H1 (cell line): ENCODE results near the gene MAP3K13. TPM values are rescaled to one million over a fixed set of nuclear protein-coding genes. Genes with fewer than 3 reads are reported as not detected.

Experiments used
- CTCF ChIA-PET: fragments of 300-600 bp; sonication (Branson Sonifier 250); formaldehyde crosslinking; loops from one replicate; lab custom pipeline; 2021; ENCODE audit not compliant: partially characterized antibody; lab: Charles Lee
- POLR2A ChIA-PET: fragments of 300-600 bp; sonication (Branson Sonifier 250); formaldehyde crosslinking; loops from one replicate; lab custom pipeline; 2021; ENCODE audit warnings: inconsistent platforms; ENCODE audit not compliant: partially characterized antibody; lab: Charles Lee
- DNase-seq, 2 experiments: peaks; one replicate each; pipeline versions ENCODE4 v3.0.0 to v3.0.0-alpha.2; 2010 to 2022; ENCODE audit warnings: low spot score in 2 of 2, low read depth in 1 of 2, mixed read lengths in 1 of 2
- FAIRE-seq: peaks from 2 replicates; lab custom pipeline; 2011; peaks lifted over from hg19 to GRCh38; lab: Jason Lieb, UNC
- H2AFZ ChIP-seq: 2 replicates; pipeline ENCODE4 v1.8.1; 2012; ENCODE audit warnings: low read length, inconsistent platforms
- H2AK5ac ChIP-seq: 2 replicates; pipeline ENCODE4 v1.6.1; 2013; ENCODE audit warnings: low read depth, low read length
- H2BK120ac ChIP-seq: replicated peaks from 2 replicates; pipeline ENCODE3; 2013; ENCODE audit warnings: low read depth, low read length, inconsistent platforms
- H2BK12ac ChIP-seq: 2 replicates; pipeline ENCODE4 v1.6.1; 2013; ENCODE audit warnings: low read depth, low read length
- H2BK15ac ChIP-seq: 2 replicates; pipeline ENCODE4 v1.6.1; 2013; ENCODE audit warnings: low read length
- H2BK20ac ChIP-seq: 2 replicates; pipeline ENCODE4 v1.6.1; 2013; ENCODE audit warnings: low read length
- H2BK5ac ChIP-seq: 2 replicates; pipeline ENCODE4 v1.6.1; 2013; ENCODE audit warnings: low read depth, low read length
- H3K14ac ChIP-seq: 2 replicates; pipeline ENCODE4 v1.6.1; 2013; ENCODE audit warnings: inconsistent platforms; ENCODE audit not compliant: insufficient read length
- H3K18ac ChIP-seq: 2 replicates; pipeline ENCODE4 v1.6.1; 2013; ENCODE audit warnings: low read length; ENCODE audit errors: extremely low read depth
- H3K23ac ChIP-seq: 2 replicates; pipeline ENCODE4 v1.6.1; 2013; ENCODE audit warnings: inconsistent platforms; ENCODE audit not compliant: insufficient read length
- H3K23me2 ChIP-seq: 2 replicates; pipeline ENCODE4 v1.6.1; 2013; ENCODE audit warnings: low read depth, low read length
- H3K27ac ChIP-seq: 2 replicates; pipeline ENCODE4 v1.6.1; 2011; ENCODE audit warnings: low read depth, low read length, inconsistent platforms
- H3K27me3 ChIP-seq, 4 experiments: replicated peaks in 1 of 4; 1 replicate in 1 of 4; 2 replicates in 3 of 4; pipeline versions ENCODE4 v1.6.1 to v1.8.1; 2011 to 2013; ENCODE audit warnings: low read length in 3 of 4, mild to moderate bottlenecking in 3 of 4, inconsistent platforms in 2 of 4, mixed read lengths in 2 of 4, moderate library complexity in 1 of 4; ENCODE audit not compliant: control insufficient read depth in 3 of 4, insufficient read depth in 3 of 4; ENCODE audit errors: extremely low read depth in 1 of 4
- H3K36me3 ChIP-seq, 4 experiments: 2 replicates each; pipeline versions ENCODE4 v1.6.1 to v1.8.1; 2011 to 2013; ENCODE audit warnings: mild to moderate bottlenecking in 4 of 4, low read length in 3 of 4, moderate library complexity in 2 of 4, control low read depth in 1 of 4, inconsistent platforms in 1 of 4; ENCODE audit not compliant: insufficient read depth in 4 of 4, control insufficient read depth in 2 of 4
- H3K4ac ChIP-seq: replicated peaks from 2 replicates; pipeline ENCODE3; 2013; ENCODE audit warnings: low read length, low read depth, mixed read lengths, inconsistent platforms; ENCODE audit not compliant: insufficient read length
- H3K4me1 ChIP-seq, 4 experiments: replicated peaks in 1 of 4; 1 replicate in 1 of 4; 2 replicates in 3 of 4; pipeline versions ENCODE4 v1.6.1 to v1.8.1; 2011 to 2013; ENCODE audit warnings: low read length in 3 of 4, inconsistent platforms in 2 of 4, mixed read lengths in 1 of 4; ENCODE audit not compliant: insufficient read depth in 4 of 4, control insufficient read depth in 3 of 4
- H3K4me2 ChIP-seq, 2 experiments: 2 replicates each; pipeline versions ENCODE4 v1.6.1 to v1.8.1; 2011 to 2013; ENCODE audit warnings: low read depth in 2 of 2, low read length in 2 of 2, control low read depth in 1 of 2, inconsistent platforms in 1 of 2, mild to moderate bottlenecking in 1 of 2; ENCODE audit not compliant: insufficient read depth in 1 of 2
- H3K4me3 ChIP-seq, 4 experiments: fragments of 200-600, 300-600 bp in 1 of 4; sonication (generic), shearing (Covaris generic), sonication (Bioruptor Twin) in 1 of 4; 2 replicates each; pipeline versions ENCODE4 v1.5.1 to v1.8.1; 2011 to 2016; ENCODE audit warnings: low read length in 4 of 4, low read depth in 3 of 4, control low read depth in 2 of 4, inconsistent platforms in 2 of 4, mild to moderate bottlenecking in 2 of 4, mixed read lengths in 1 of 4, moderate library complexity in 1 of 4; ENCODE audit not compliant: insufficient read depth in 2 of 4; ENCODE audit errors: extremely low read depth in 1 of 4
- H3K56ac ChIP-seq: replicated peaks from 2 replicates; pipeline ENCODE3; 2013; ENCODE audit warnings: low read depth, mild to moderate bottlenecking, mixed read lengths, low read length, inconsistent platforms; ENCODE audit not compliant: insufficient read length
- H3K79me1 ChIP-seq: 2 replicates; pipeline ENCODE4 v1.6.1; 2013; ENCODE audit warnings: low read depth, low read length, control low read depth
- H3K79me2 ChIP-seq, 2 experiments: 2 replicates each; pipeline versions ENCODE4 v1.6.1 to v1.8.1; 2012 to 2013; ENCODE audit warnings: low read length in 2 of 2, mild to moderate bottlenecking in 2 of 2, inconsistent platforms in 1 of 2; ENCODE audit not compliant: insufficient read depth in 2 of 2, control insufficient read depth in 1 of 2
- H3K9ac ChIP-seq, 4 experiments: replicated peaks in 1 of 4; 1 replicate in 1 of 4; 2 replicates in 3 of 4; pipeline versions ENCODE4 v1.6.1 to v1.8.1; 2011 to 2013; ENCODE audit warnings: low read depth in 3 of 4, low read length in 3 of 4, control low read depth in 2 of 4, mild to moderate bottlenecking in 2 of 4, moderate library complexity in 2 of 4, inconsistent platforms in 1 of 4; ENCODE audit errors: extremely low read depth in 1 of 4
- H3K9me3 ChIP-seq, 2 experiments: 2 replicates each; pipeline versions ENCODE4 v1.6.1 to v1.8.1; 2012 to 2013; ENCODE audit warnings: mild to moderate bottlenecking in 2 of 2, moderate library complexity in 2 of 2, control low read depth in 1 of 2, inconsistent platforms in 1 of 2, low read depth in 1 of 2, low read length in 1 of 2, mixed read lengths in 1 of 2; ENCODE audit not compliant: insufficient read depth in 2 of 2
- H4K20me1 ChIP-seq, 2 experiments: replicated peaks in 1 of 2; 2 replicates each; pipeline versions ENCODE3 to v1.8.1; 2011 to 2013; ENCODE audit warnings: inconsistent platforms in 2 of 2, low read length in 2 of 2, mild to moderate bottlenecking in 1 of 2; ENCODE audit not compliant: insufficient read depth in 2 of 2, control insufficient read depth in 1 of 2
- H4K5ac ChIP-seq: 2 replicates; pipeline ENCODE4 v1.6.1; 2013; ENCODE audit warnings: low read length, low read depth, mixed read lengths, inconsistent platforms; ENCODE audit not compliant: insufficient read length
- H4K8ac ChIP-seq: 2 replicates; pipeline ENCODE4 v1.8.0; 2013; ENCODE audit warnings: mild to moderate bottlenecking, moderate library complexity, low read length, inconsistent platforms; ENCODE audit not compliant: insufficient read depth; ENCODE audit errors: extremely low read depth
- H4K91ac ChIP-seq: replicated peaks from 2 replicates; pipeline ENCODE3; 2013; ENCODE audit warnings: low read length, mixed read lengths, inconsistent platforms; ENCODE audit not compliant: insufficient read length
- ASH2L ChIP-seq: fragments of 200-600, 300-600 bp; sonication (generic); IDR thresholded peaks from one replicate; pipeline ENCODE4 v1.7.1; 2017; ENCODE audit warnings: low read length
- BACH1 ChIP-seq: IDR thresholded peaks from 2 replicates; pipeline ENCODE4 v1.6.1; 2012; ENCODE audit warnings: low read length, improper control_type of control experiment
- BRCA1 ChIP-seq: IDR thresholded peaks from 2 replicates; pipeline ENCODE4 v1.6.1; 2012; ENCODE audit warnings: low read depth, low read length, improper control_type of control experiment
- CHD1 ChIP-seq: IDR thresholded peaks from 2 replicates; pipeline ENCODE4 v1.6.1; 2012; ENCODE audit warnings: low read depth, low read length, improper control_type of control experiment
- CTBP2 ChIP-seq: IDR thresholded peaks from 2 replicates; pipeline ENCODE4 v1.7.0; 2011; ENCODE audit warnings: borderline replicate concordance, mild to moderate bottlenecking, moderate library complexity, mixed read lengths, low read length; ENCODE audit not compliant: insufficient read depth, insufficient read length
- EP300 ChIP-seq, 2 experiments: IDR thresholded peaks; 1 replicate in 1 of 2; 2 replicates in 1 of 2; pipeline ENCODE4 v1.6.1; 2011 to 2012; ENCODE audit warnings: low read depth in 2 of 2, low read length in 2 of 2, mild to moderate bottlenecking in 2 of 2, borderline replicate concordance in 1 of 2, inconsistent platforms in 1 of 2, moderate library complexity in 1 of 2
- FOSL1 ChIP-seq: IDR thresholded peaks from 2 replicates; pipeline ENCODE4 v1.6.1; 2011; ENCODE audit warnings: mild to moderate bottlenecking, low read depth, low read length, moderate library complexity; ENCODE audit not compliant: insufficient read depth
- HDAC6 ChIP-seq: IDR thresholded peaks from one replicate; pipeline ENCODE4 v1.7.1; 2012; ENCODE audit warnings: low read depth, mild to moderate bottlenecking, inconsistent platforms, low read length, moderate library complexity
- JUN ChIP-seq: IDR thresholded peaks from 2 replicates; pipeline ENCODE4 v1.6.1; 2011; ENCODE audit warnings: low read depth, mild to moderate bottlenecking, improper control_type of control experiment, low read length
- MAFK ChIP-seq: IDR thresholded peaks from 2 replicates; pipeline ENCODE4 v1.6.1; 2012; ENCODE audit warnings: low read depth, mild to moderate bottlenecking, improper control_type of control experiment, low read length
- RBBP5 ChIP-seq: IDR thresholded peaks from 2 replicates; pipeline ENCODE4 v1.7.1; 2012; ENCODE audit warnings: low read depth, mild to moderate bottlenecking, inconsistent platforms, low read length, moderate library complexity, borderline replicate concordance
- SIX5 ChIP-seq: IDR thresholded peaks from 2 replicates; pipeline ENCODE4 v1.6.1; 2011; ENCODE audit warnings: mild to moderate bottlenecking, low read depth, low read length
- SRF ChIP-seq: IDR thresholded peaks from 2 replicates; pipeline ENCODE4 v1.6.1; 2011; ENCODE audit warnings: mild to moderate bottlenecking, low read depth, low read length, moderate library complexity
- TAF1 ChIP-seq: IDR thresholded peaks from 2 replicates; pipeline ENCODE4 v1.6.1; 2011; ENCODE audit warnings: mild to moderate bottlenecking, low read depth, low read length
- TEAD4 ChIP-seq: IDR thresholded peaks from 2 replicates; pipeline ENCODE4 v1.6.1; 2012; ENCODE audit warnings: low read depth, low read length, inconsistent platforms, mixed read lengths
- WGBS, 2 experiments: shearing (Covaris generic) in 1 of 2; methylation state at CpG; one replicate each; pipeline versions ENCODE4 v1.1.6 to v1.1.7; 2013 to 2015; ENCODE audit warnings: low lambda C conversion rate in 2 of 2, mixed read lengths in 2 of 2, inconsistent platforms in 1 of 2, low coverage in 1 of 2, missing lambda C conversion rate in 1 of 2; ENCODE audit not compliant: insufficient replicate concordance in 2 of 2, insufficient coverage in 1 of 2, insufficient read length in 1 of 2; ENCODE audit errors: extremely low coverage in 1 of 2, missing lambda C conversion rate in 1 of 2; 5-methylcytosine and 5-hydroxymethylcytosine counted together
- polyA plus RNA-seq, 7 experiments: library from polyadenylated mRNA; depleted of rRNA in 3 of 7; stranded (reverse) in 5 of 7; unstranded in 2 of 7; fragments of >200 nt in 5 of 7; fragments of 200-250 nt in 2 of 7; gene quantifications; 1 replicate in 5 of 7; 2 replicates in 1 of 7; 4 replicates in 1 of 7; pipeline versions ENCODE4 v1.2.1 to v1.2.3, GENCODE V29; 2011 to 2013; ENCODE audit warnings: missing spikeins in 2 of 7, mixed read lengths in 2 of 7
- total RNA-seq: library from RNA; stranded (reverse); fragmentation: NEBNext Ultra II Directional; extraction: Animal tissue kit (Norgen Biotek cat#: 25700); gene quantifications from 2 replicates; pipeline ENCODE4 v1.2.1, GENCODE V29; 2021

Gene MAP3K13
- total and polyA plus RNA-seq, 2 of the 8 experiments (the other 6 are each of a cell fraction or from before 2014, with no cell fraction given), result 6.8 to 17.9 TPM

- no peak overlapping the region for H3K4me2 ChIP-seq
- H2BK5ac ChIP-seq, result no peak overlapping the region
- no peak overlapping the region for H2AFZ ChIP-seq
- H4K8ac ChIP-seq, result no peak overlapping the region
- H3K79me2 ChIP-seq, result no peaks in the 10 kb centered on the region
- no peaks in the 10 kb centered on the region for H3K79me1 ChIP-seq
- no peak overlapping the region for H3K56ac ChIP-seq
- no peak for FAIRE-seq
- no peak overlapping the region for H3K4me3 ChIP-seq
- POLR2A ChIA-PET, result no interaction called here
- H3K14ac ChIP-seq, result no peak overlapping the region
- CTCF ChIA-PET, result interaction anchor here (0.5 to 2.8 kb wide), 4 partner anchors 9 to 1271 kb away, joined by 3 to 11 read pairs (median 4); no protein-coding TSS in a partner anchor
- no peak overlapping the region for H2AK5ac ChIP-seq
- H2BK15ac ChIP-seq, result no peak overlapping the region
- H3K27me3 ChIP-seq, result no peaks in the 10 kb centered on the region
- no peaks in the 10 kb centered on the region for H4K20me1 ChIP-seq
- H3K23ac ChIP-seq, result no peak overlapping the region
- H3K18ac ChIP-seq, result no peak overlapping the region
- H2BK120ac ChIP-seq, result no peak overlapping the region
- H3K4me1 ChIP-seq, result no peaks in the 10 kb centered on the region
- H3K9ac ChIP-seq, result no peak overlapping the region
- H3K23me2 ChIP-seq, result no peaks in the 10 kb centered on the region
- H2BK12ac ChIP-seq, result no peak overlapping the region
- no peak for DNase-seq
- H3K4ac ChIP-seq, result no peak overlapping the region
- H2BK20ac ChIP-seq, result no peak overlapping the region
- H4K5ac ChIP-seq, result no peak overlapping the region
- H3K27ac ChIP-seq, result no peak overlapping the region
- H3K9me3 ChIP-seq, result no peaks in the 10 kb centered on the region
- WGBS, 2 experiments, result 75% methylated on average over 7 of the region's 7 CpGs; no CpG with 5 or more reads in 1 of the 2 experiments
- H4K91ac ChIP-seq, result no peak overlapping the region
- no peaks in the 10 kb centered on the region for H3K36me3 ChIP-seq
- TF ChIP-seq JUN (no peak), MAFK (no peak), TAF1 (no peak), CHD1 (no peak), SRF (no peak), SIX5 (no peak), ASH2L (no peak), HDAC6 (no peak), TEAD4 (no peak), CTBP2 (no peak), EP300 (IDR thresholded peaks at IDR 0.05; ENCODE audit: borderline replicate concordance in 1 of 2, low read depth in 2 of 2, low read length in 2 of 2) (no peak), BRCA1 (no peak), BACH1 (no peak), FOSL1 (no peak), RBBP5 (no peak)
These were observed 38.5 kb downstream of the MAP3K13 start for GRCh38 chr3:185401319-185401955.
